Left lung (tissue), 10 donors: ENCODE results near the gene NDUFAF2. TPM values are rescaled to one million over a fixed set of nuclear protein-coding genes. Genes with fewer than 3 reads are reported as not detected.

Experiments used
- ATAC-seq: fragments of 200-7000 bp; cut with Tn5 transposase; one replicate; pipeline ENCODE4 v1.9.1; 2020; ENCODE audit warnings: moderate library complexity
- DNase-seq, 4 donors: peaks; one replicate each; pipeline ENCODE4 v3.0.0-alpha.2; 2013 to 2020
- H3K27ac ChIP-seq, 2 donors: fragments of 200-600 bp; sonication (generic) in 1 of 2; one replicate each; pipeline versions ENCODE4 v1.5.0 to v1.8.0; 2020 to 2021
- H3K27me3 ChIP-seq, 2 donors: fragments of 200-600 bp; sonication (generic) in 1 of 2; one replicate each; pipeline versions ENCODE4 v1.5.0 to v1.8.0; 2020 to 2021
- H3K36me3 ChIP-seq, 2 donors: fragments of 200-600 bp; sonication (generic) in 1 of 2; one replicate each; pipeline versions ENCODE4 v1.5.0 to v1.8.0; 2020 to 2021
- H3K4me1 ChIP-seq, 2 donors: fragments of 200-600 bp; one replicate each; pipeline ENCODE4 v1.8.0; 2021
- H3K4me3 ChIP-seq, 2 donors: fragments of 200-600 bp; sonication (generic) in 1 of 2; one replicate each; pipeline versions ENCODE4 v1.5.0 to v1.8.0; 2020 to 2021; ENCODE audit warnings: mild to moderate bottlenecking in 1 of 2
- H3K9me3 ChIP-seq, 2 donors: fragments of 200-600 bp; sonication (generic) in 1 of 2; one replicate each; pipeline versions ENCODE4 v1.5.0 to v1.8.0; 2020 to 2021
- intact Hi-C, 2 donors: fragments of 100-400 bp; cut with DNase I; formaldehyde crosslinking; loops; one replicate each; pipeline versions ENCODE4 v1.11.2 to v1.14.2; 2022
- polyA plus RNA-seq, 6 donors: library from polyadenylated mRNA; unstranded; fragments of 120-200 nt; gene quantifications; one replicate each; pipeline ENCODE4 v1.2.1, GENCODE V29; 2013; ENCODE audit not compliant: insufficient read length in 6 of 6
- total RNA-seq, 2 donors: library from RNA; stranded (reverse); fragmentation: NEBNext Ultra II Directional; extraction: Animal tissue kit (Norgen Biotek cat#: 25700); gene quantifications; one replicate each; pipeline ENCODE4 v1.2.1, GENCODE V29; 2021
- TF ChIP-seq, protein P1 (sequence below), 2 donors: fragments of 200-600 bp; sonication (generic) in 1 of 2; IDR thresholded peaks; one replicate each; pipeline versions ENCODE4 v1.5.0 to v1.8.0; 2021; ENCODE audit warnings: antibody characterized with exemption in 2 of 2
- donor health status: DM: no; HTN: yes; CAD: no.
- donor health status: DM: no; HTN: no; CAD: no.

NDUFAF2 gene
- total and polyA plus RNA-seq, 8 donors = 18.4 to 32.7 (median 28.6) TPM

GRCh38 chr5:61198606-61199005 lies 253.6 kb downstream of the NDUFAF2 start:
- intact Hi-C loops = no loop called here
- TF ChIP-seq, protein P1, sequence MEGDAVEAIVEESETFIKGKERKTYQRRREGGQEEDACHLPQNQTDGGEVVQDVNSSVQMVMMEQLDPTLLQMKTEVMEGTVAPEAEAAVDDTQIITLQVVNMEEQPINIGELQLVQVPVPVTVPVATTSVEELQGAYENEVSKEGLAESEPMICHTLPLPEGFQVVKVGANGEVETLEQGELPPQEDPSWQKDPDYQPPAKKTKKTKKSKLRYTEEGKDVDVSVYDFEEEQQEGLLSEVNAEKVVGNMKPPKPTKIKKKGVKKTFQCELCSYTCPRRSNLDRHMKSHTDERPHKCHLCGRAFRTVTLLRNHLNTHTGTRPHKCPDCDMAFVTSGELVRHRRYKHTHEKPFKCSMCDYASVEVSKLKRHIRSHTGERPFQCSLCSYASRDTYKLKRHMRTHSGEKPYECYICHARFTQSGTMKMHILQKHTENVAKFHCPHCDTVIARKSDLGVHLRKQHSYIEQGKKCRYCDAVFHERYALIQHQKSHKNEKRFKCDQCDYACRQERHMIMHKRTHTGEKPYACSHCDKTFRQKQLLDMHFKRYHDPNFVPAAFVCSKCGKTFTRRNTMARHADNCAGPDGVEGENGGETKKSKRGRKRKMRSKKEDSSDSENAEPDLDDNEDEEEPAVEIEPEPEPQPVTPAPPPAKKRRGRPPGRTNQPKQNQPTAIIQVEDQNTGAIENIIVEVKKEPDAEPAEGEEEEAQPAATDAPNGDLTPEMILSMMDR (IDR thresholded peaks at IDR 0.05) = no peak
- no peaks in the 10 kb centered on the region for H3K4me1 ChIP-seq
- peaks cover 0 to 3% of the 10 kb centered on the region in 2 donors for H3K9me3 ChIP-seq
- H3K36me3 ChIP-seq = no peaks in the 10 kb centered on the region
- H3K4me3 ChIP-seq = no peak overlapping the region
- H3K27me3 ChIP-seq = no peaks in the 10 kb centered on the region
- no peak overlapping the region for H3K27ac ChIP-seq
- DNase-seq = no peak
- ATAC-seq = no peak

DNA sequence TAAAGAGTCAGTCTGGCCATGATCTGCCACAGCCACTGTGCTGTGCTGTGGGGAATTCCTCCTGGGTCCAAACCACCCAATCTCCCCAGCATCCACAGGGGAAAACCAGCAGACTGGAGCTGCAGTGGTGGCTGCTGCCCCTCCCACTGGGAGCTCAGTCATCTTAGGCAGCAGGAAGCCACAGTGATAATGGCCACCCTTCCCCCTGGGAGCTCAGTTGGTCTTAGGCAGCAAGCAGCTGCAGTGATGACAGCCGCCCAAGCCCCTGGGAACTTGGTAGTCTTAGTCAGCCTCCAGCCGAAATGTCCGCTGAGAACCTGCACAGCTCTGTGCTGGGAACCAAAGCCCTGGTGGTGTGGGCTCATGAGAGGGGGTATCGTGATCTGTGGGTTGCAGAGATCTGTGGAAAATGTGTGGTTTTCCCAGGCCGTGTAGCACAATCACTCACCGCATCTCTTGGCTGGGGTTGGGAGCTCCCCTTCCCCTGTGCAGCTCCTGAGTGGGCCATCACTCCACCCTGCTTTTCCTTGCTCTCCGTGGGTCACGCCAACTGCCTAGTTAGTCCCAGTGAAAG lies 255.7 kb downstream of the NDUFAF2 start:
- H3K36me3 ChIP-seq = no peaks in the 10 kb centered on the region
- TF ChIP-seq, protein P1 (IDR thresholded peaks at IDR 0.05) = no peak
- ATAC-seq (no peak), DNase-seq (peak in 1 of 4 donors; percentile 19)
- H3K27ac ChIP-seq = no peak overlapping the region
- no peak overlapping the region for H3K4me3 ChIP-seq
- no peaks in the 10 kb centered on the region for H3K4me1 ChIP-seq
- no peaks in the 10 kb centered on the region for H3K27me3 ChIP-seq
- intact Hi-C loops = no loop called here
- peaks cover 0 to 10% of the 10 kb centered on the region in 2 donors for H3K9me3 ChIP-seq

DNA sequence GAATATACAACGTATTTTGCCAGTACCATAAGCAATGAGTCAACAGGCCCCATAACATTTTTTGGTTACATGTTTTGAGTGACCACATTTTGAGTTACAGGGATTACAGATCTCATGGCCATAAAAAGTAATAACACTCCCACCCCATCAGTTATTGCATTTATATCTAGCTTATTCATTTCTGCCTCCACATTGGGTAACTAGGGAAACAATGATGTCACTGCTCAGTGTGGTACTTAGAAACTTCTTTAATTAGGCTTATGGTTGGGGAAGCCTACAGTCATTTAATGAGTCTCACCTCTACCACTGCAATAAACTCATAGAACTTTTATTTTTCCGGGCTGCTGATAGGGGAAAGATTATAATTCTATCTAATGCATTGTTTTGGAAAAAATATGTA lies 257.2 kb downstream of the NDUFAF2 start:
- Histone ChIP-seq H3K4me3 (no peak overlapping the region), H3K27ac (no peak overlapping the region), H3K36me3 (no peaks in the 10 kb centered on the region), H3K27me3 (no peaks in the 10 kb centered on the region), H3K9me3 (peaks cover 0 to 10% of the 10 kb centered on the region in 2 donors), H3K4me1 (no peaks in the 10 kb centered on the region)
- TF ChIP-seq, protein P1 (IDR thresholded peaks at IDR 0.05) = no peak
- intact Hi-C loops = no loop called here
- no peak for DNase-seq
- ATAC-seq = no peak

Other genes starting within 250 kb of the NDUFAF2 start
- 1 to 10 TPM; 1.3 to 3.0 TPM for gene DEPDC1B, start 245.0 kb upstream of the NDUFAF2 start, total RNA-seq
- 10 to 100 TPM in 4 of 6 donors, 1 to 10 TPM in 2; 8.4 to 21.4 (median 11.8) TPM for gene DEPDC1B, start 245.0 kb upstream of the NDUFAF2 start, polyA plus RNA-seq
- 10 to 100 TPM; 10.9 to 15.0 TPM for gene ELOVL7, start 100.9 kb upstream of the NDUFAF2 start, total RNA-seq
- gene ELOVL7, start 100.9 kb upstream of the NDUFAF2 start, polyA plus RNA-seq = 1 to 10 TPM; 2.3 to 5.4 (median 4.3) TPM
- gene ERCC8, start 135 bp upstream of the NDUFAF2 start, total RNA-seq = 1 to 10 TPM; 8.7 to 9.7 TPM
- 10 to 100 TPM; 21.3 to 28.5 (median 24.8) TPM for gene ERCC8, start 135 bp upstream of the NDUFAF2 start, polyA plus RNA-seq
- gene SMIM15, start 217.3 kb downstream of the NDUFAF2 start, total RNA-seq = 10 to 100 TPM; 53.3 to 61.6 TPM
- 10 to 100 TPM; 66.2 to 78.0 (median 69.1) TPM for gene SMIM15, start 217.3 kb downstream of the NDUFAF2 start, polyA plus RNA-seq